Large intestine (tissue), 3 donors: Measurements from ENCODE around the gene DMRT2. TPM values are rescaled to one million over a fixed set of nuclear protein-coding genes. Genes with fewer than 3 reads are reported as not detected.

ENCODE experiments used
- DNase-seq, 2 donors: peaks; one replicate each; pipeline versions ENCODE4 v3.0.0 to v3.0.0-alpha.2; 2013
- H3K27ac ChIP-seq: one replicate; pipeline ENCODE4 v1.5.1; 2013; ENCODE audit warnings: low read length
- H3K27me3 ChIP-seq: 2 replicates; pipeline ENCODE4 v1.6.1; 2013; ENCODE audit warnings: low read length; ENCODE audit not compliant: control insufficient read depth, insufficient read depth
- H3K36me3 ChIP-seq: 2 replicates; pipeline ENCODE4 v1.6.1; 2013; ENCODE audit warnings: low read length; ENCODE audit not compliant: control insufficient read depth, insufficient read depth
- H3K4me1 ChIP-seq: one replicate; pipeline ENCODE4 v1.6.1; 2013; ENCODE audit warnings: low read length; ENCODE audit not compliant: control insufficient read depth, insufficient read depth
- H3K4me3 ChIP-seq: one replicate; pipeline ENCODE4 v1.5.1; 2013; ENCODE audit warnings: low read length
- H3K9me3 ChIP-seq: one replicate; pipeline ENCODE4 v1.6.1; 2013; ENCODE audit warnings: mild to moderate bottlenecking, low read depth, low read length, moderate library complexity; ENCODE audit not compliant: control insufficient read depth
- WGBS: methylation state at CpG from one replicate; pipeline ENCODE4 v1.1.5; 2013; ENCODE audit warnings: low lambda C conversion rate; ENCODE audit not compliant: insufficient coverage; 5-methylcytosine and 5-hydroxymethylcytosine counted together
- polyA plus RNA-seq: library from polyadenylated mRNA; unstranded; fragments of 120-200 nt; gene quantifications from one replicate; pipeline ENCODE4 v1.2.1, GENCODE V29; 2013

The DMRT2 gene
- polyA plus RNA-seq, 1 donor = not detected

DNA sequence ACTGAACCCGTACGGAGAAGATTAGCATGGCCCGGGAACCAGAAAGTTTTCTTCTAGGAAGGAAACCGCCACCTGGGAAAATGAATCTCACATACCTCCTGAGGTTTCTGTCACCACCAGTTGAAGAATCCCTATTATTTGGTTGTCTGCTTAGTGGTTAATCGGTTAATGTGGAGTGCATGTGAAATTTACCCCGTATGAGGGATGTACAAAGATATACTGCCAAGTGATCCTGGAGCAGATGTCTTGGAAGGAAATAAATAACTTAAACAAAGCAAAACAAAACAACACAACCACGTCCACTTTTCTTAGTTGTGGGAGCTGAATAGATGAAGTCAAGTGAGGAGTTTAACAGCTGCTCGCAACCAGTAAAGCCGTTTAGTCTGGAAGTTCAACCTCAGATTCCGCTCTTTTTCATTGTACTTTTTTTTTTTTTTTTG lies 3.8 kb downstream of the DMRT2 start:
- WGBS = 40% methylated on average over 1 of the region's 10 CpGs
- Histone ChIP-seq H3K4me1 (no peaks in the 10 kb centered on the region), H3K27ac (no peak overlapping the region), H3K36me3 (no peaks in the 10 kb centered on the region), H3K27me3 (peaks cover 74% of the 10 kb centered on the region), H3K9me3 (no peaks in the 10 kb centered on the region), H3K4me3 (no peak overlapping the region)
- DNase-seq = no peak

DNA sequence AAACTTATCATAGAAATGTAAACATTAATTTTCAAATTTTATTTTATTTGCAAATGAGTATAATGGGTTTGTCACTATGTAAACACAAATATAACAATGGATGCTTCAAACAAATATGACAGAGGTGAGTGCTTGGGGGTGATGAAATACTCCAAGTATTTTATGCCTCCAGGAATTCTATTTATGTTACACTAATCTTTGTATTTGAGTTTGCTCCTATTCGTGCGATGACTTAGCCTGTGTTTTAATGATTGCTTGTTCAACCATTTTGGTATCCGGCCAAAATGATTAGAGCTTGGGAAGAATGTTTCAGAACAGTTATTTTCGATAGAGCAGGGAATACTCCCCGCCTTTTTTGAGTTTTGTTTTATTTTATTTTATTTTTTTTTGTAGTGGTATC lies 5.0 kb downstream of the DMRT2 start:
- Histone ChIP-seq H3K4me1 (no peaks in the 10 kb centered on the region), H3K9me3 (no peaks in the 10 kb centered on the region), H3K27ac (no peak overlapping the region), H3K36me3 (no peaks in the 10 kb centered on the region), H3K4me3 (no peak overlapping the region), H3K27me3 (peaks cover 63% of the 10 kb centered on the region)
- no peak for DNase-seq
- 80% methylated on average over 1 of the region's 5 CpGs for WGBS

DNA sequence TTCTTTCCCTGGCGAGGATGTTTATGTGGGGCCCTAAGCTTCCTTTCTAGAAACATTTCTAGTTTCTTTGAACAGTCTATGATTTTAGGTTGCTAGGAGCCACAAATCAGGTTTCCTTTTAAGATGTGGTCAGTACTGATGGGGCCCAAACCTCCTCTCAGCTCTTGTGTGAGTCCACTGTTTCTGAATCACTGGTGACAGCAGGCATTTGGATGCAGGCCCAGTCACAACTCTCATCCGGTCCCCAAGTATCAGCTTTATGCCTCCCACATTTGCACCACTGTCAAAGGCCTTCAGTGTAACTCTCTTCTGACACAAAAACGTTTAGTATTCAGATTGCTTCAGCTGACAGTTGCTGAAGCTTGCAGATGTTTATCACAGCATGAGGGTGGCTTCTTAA lies 7.8 kb downstream of the DMRT2 start:
- Histone ChIP-seq H3K27ac (no peak overlapping the region), H3K27me3 (peaks cover 38% of the 10 kb centered on the region), H3K9me3 (no peaks in the 10 kb centered on the region), H3K36me3 (no peaks in the 10 kb centered on the region), H3K4me3 (no peak overlapping the region), H3K4me1 (no peaks in the 10 kb centered on the region)
- no peak for DNase-seq
- WGBS = 33% methylated on average over 1 of the region's 3 CpGs

DNA sequence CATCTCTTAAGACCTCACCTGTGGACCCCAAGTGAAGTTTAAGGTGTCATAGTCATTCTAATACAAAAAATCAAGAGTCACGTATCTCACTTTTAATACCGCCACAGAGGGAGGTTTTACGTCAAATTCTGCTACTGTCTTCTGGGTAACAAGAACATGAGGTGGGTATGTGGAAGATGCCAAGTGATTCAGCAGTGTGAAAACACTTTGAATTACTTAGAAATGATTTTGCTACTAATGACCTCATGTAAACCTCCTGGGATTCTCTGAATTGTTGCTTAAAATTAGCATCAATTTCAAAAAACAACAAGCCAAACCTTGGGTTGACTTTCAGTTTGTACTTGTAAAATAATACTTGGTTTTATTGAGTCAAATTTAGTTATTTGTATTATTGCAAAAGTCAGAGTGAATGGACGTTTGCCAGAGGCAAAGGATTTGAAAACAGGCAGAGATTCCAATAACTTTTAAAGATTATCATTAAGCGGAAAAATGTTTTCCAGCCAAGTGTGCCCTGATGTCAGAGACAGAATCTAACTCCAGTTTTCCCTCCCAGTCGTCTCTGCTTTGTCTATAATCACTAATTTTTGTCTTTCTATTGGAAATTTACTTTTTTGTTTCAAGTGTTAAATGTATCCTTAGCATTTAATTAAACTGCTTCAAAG lies 8.8 kb downstream of the DMRT2 start:
- Histone ChIP-seq H3K4me1 (no peaks in the 10 kb centered on the region), H3K9me3 (no peaks in the 10 kb centered on the region), H3K36me3 (no peaks in the 10 kb centered on the region), H3K4me3 (no peak overlapping the region), H3K27me3 (peaks cover 27% of the 10 kb centered on the region), H3K27ac (no peak overlapping the region)
- no peak for DNase-seq
- 76% methylated on average over 2 of the region's 6 CpGs for WGBS

DNA sequence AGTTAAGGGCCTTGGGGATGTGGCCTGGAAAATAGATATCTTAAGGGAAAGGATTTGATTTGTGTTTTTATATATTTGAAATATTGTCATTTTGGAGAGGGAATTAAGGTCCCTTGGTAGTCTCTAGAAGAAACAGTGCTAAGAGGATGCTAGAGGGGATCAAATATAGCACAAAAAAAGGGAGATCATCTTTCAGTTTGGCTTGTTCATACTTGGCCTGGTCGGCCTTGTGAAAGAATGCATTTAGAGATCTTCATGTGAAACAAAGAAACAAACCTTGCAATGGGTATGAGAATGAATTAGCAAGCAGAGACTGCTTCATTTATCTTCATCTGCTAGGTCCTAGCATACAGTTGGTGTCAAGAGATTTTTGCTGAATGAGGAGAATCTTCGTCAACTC lies 15.0 kb downstream of the DMRT2 start:
- no peaks in the 10 kb centered on the region for H3K4me1 ChIP-seq
- H3K4me3 ChIP-seq = no peak overlapping the region
- WGBS = 100% methylated on average over 1 of the region's 2 CpGs
- no peaks in the 10 kb centered on the region for H3K9me3 ChIP-seq
- H3K27ac ChIP-seq = no peak overlapping the region
- no peaks in the 10 kb centered on the region for H3K36me3 ChIP-seq
- no peak for DNase-seq
- H3K27me3 ChIP-seq = no peaks in the 10 kb centered on the region

DNA sequence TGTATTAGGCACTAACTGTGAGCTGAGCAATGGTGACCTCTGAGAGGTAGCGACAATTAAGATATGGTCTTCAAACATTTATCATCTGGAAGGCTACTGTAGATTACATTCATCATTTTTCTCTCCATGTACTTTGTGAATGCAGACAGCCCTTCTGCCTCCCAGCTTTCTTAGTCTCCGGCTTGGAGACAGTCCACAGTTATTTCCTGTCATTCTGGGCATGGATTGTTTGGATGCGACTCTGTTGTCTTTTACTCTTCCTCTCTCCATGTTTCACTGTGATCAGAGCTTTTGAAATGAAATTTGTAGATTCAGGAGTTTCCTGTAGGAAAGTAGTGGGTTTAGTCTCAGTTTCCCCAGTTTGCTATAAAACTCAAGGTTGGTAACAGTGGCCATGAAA lies 20.5 kb downstream of the DMRT2 start:
- no peaks in the 10 kb centered on the region for H3K27me3 ChIP-seq

DNA sequence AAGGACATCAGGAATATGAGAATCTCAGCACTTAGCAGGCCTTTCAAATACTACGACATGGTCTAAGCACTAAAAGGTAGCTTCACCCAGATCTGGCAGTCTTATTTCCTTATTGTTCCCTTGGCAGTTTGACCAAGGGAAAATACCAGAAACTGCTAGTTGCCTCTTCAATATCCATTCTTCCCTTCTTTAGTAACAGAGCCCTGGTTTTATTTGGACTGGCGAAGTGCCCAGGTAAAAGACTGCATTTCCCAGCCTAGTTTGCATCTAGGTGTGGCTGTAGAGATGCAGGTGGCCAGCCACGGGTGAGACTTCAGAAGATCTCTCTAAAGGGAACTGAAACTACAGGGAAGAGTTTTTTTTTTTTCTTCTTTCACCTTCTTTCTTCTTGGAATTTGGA lies 21.6 kb downstream of the DMRT2 start:
- Histone ChIP-seq H3K4me1 (no peaks in the 10 kb centered on the region), H3K36me3 (no peaks in the 10 kb centered on the region), H3K27me3 (no peaks in the 10 kb centered on the region), H3K27ac (no peak overlapping the region), H3K4me3 (no peak overlapping the region), H3K9me3 (no peaks in the 10 kb centered on the region)
- 100% methylated on average over 1 of the region's 3 CpGs for WGBS
- no peak for DNase-seq

More for the DNA sequence above, 20.5 kb downstream of the DMRT2 start:
- DNase-seq = no peak
- Histone ChIP-seq H3K27ac (no peak overlapping the region), H3K9me3 (no peaks in the 10 kb centered on the region), H3K36me3 (no peaks in the 10 kb centered on the region), H3K4me3 (no peak overlapping the region), H3K4me1 (no peaks in the 10 kb centered on the region)
- no CpG with 5 or more reads among the region's 3 CpGs for WGBS

DNA sequence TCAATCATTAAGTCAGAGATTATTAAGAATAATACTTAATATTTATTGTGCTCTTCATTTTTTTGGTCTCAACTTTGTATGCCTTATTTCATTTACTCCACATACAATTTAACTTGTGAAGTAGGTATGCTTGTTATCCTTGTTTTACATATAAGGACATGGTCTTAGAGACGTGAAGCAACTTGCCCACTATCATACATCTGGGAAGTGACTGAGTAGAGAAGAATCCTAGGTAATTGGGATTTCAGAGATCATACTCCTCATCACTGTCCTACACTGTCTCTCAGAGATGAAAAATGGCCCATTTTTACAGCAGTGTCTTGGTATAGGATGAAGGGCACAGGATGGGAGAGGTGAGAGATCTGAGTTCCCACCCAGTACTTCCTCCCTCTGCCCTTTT lies 23.3 kb downstream of the DMRT2 start:
- no peak overlapping the region for H3K27ac ChIP-seq
- no peaks in the 10 kb centered on the region for H3K4me1 ChIP-seq
- DNase-seq = no peak
- no CpG with 5 or more reads among the region's 1 CpG for WGBS
- no peaks in the 10 kb centered on the region for H3K36me3 ChIP-seq
- no peak overlapping the region for H3K4me3 ChIP-seq
- H3K9me3 ChIP-seq = no peaks in the 10 kb centered on the region
- no peaks in the 10 kb centered on the region for H3K27me3 ChIP-seq

DNA sequence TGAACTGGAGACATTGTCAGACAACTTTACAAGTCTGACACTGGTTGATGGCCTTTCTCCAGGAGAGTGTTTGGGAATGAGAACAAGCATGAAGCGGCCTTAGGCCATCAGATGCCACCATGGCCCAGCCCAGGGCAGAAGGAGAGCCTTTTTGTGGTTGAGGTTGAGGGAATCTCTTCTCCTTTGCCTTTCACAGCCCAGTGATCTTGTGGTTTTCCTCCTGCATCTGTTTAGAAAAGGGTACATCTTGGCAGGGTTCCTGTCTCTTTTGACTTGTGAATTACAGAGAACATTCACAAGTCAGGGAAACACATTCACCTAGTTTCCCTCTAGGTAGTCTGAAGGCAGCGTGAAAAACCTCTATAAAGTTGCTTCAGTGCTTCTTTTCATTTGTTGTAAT lies 27.5 kb downstream of the DMRT2 start:
- Histone ChIP-seq H3K36me3 (no peaks in the 10 kb centered on the region), H3K4me1 (no peaks in the 10 kb centered on the region), H3K4me3 (no peak overlapping the region), H3K27ac (no peak overlapping the region), H3K9me3 (no peaks in the 10 kb centered on the region), H3K27me3 (no peaks in the 10 kb centered on the region)
- no peak for DNase-seq
- WGBS = 60% methylated on average over 1 of the region's 2 CpGs

DNA sequence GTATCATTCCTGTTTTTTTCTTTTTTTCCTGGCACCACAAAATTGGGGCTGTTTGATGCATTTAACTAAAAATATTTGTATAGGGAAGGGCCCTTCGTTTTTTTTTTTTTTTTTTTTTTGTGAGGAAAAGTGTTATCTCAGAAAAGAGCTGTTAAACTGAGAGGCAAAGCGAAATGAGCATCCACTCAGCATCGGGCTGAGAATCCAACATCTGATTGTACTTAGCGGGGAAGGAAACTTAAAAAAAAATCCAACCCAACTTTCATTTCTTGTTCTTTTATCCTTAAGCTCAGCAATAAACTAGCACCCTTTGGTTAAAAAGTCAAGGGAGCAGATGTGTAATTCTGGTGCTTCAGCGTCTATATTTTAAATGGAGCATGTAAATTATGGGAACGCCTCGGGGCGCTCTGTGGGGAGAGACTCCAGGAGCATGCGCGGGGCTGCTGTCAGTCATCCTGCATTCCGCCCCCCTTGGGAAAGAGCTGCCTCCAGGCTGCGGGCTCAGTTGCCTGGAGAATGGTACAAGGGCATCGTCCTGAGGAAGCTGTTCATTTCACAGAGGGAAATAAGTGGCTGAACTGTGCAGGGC lies 33.3 kb downstream of the DMRT2 start:
- Histone ChIP-seq H3K27me3 (peaks cover 3% of the 10 kb centered on the region), H3K27ac (no peak overlapping the region), H3K9me3 (no peaks in the 10 kb centered on the region), H3K4me3 (no peak overlapping the region), H3K4me1 (no peaks in the 10 kb centered on the region), H3K36me3 (no peaks in the 10 kb centered on the region)
- no peak for DNase-seq
- 40% methylated on average over 1 of the region's 13 CpGs for WGBS

DNA sequence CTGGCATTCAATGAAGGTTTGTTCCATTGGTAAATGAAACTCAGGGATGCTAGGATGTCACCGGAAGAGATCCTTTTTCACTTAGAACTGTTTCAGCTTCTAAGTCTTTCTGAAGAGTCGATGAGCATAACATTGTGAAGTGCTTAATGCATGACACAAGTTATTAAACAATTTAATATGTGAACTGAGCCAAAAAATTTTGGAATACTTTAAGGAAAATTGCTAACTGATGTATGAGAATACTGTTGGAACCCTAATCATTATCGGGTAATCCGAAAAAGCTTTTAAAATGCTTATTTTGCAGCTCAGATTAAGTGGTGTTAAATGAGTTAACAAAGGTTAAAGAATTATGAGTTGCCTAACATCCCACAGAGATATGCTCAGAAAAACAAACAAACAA lies 34.9 kb downstream of the DMRT2 start:
- no peak overlapping the region for H3K27ac ChIP-seq
- no peak for DNase-seq
- peaks cover 3% of the 10 kb centered on the region for H3K27me3 ChIP-seq
- H3K36me3 ChIP-seq = no peaks in the 10 kb centered on the region
- H3K4me1 ChIP-seq = no peaks in the 10 kb centered on the region
- H3K9me3 ChIP-seq = no peaks in the 10 kb centered on the region
- 100% methylated on average over 2 of the region's 4 CpGs for WGBS
- H3K4me3 ChIP-seq = no peak overlapping the region
